ENCODE measurements around the gene CHST7. TPM values are rescaled to one million over a fixed set of nuclear protein-coding genes. Genes with fewer than 3 reads are reported as not detected.

The CHST7 gene
- total RNA-seq, 3 donors from 2014 or later, result 8.3 to 10.4 (median 9.6) TPM

- ATAC-seq (peak in 1 of 2 donors; percentile 8), DNase-seq (no peak)
- Mint-ChIP-seq H3K27me3 (ENCODE audit: low read depth) (no peaks in the 10 kb centered on the region), H3K9me3 (no peaks in the 10 kb centered on the region), H3K4me3 (no peak overlapping the region), H3K36me3 (ENCODE audit: insufficient read depth) (no peaks in the 10 kb centered on the region), H3K4me1 (ENCODE audit: low read depth) (peaks cover 30% of the 10 kb centered on the region)
Observed at GRCh38 chrX:46610070-46610658, 36.6 kb downstream of the CHST7 start.

- DNase-seq (no peak), ATAC-seq (peak; percentile 48 to 53)
- peaks cover 30% of the 10 kb centered on the region for H3K4me1 Mint-ChIP-seq (ENCODE audit: low read depth)
- H3K9me3 Mint-ChIP-seq, result no peaks in the 10 kb centered on the region
- H3K36me3 Mint-ChIP-seq (ENCODE audit: insufficient read depth), result no peaks in the 10 kb centered on the region
- H3K4me3 Mint-ChIP-seq, result peak overlapping the region; percentile 37
- H3K27me3 Mint-ChIP-seq (ENCODE audit: low read depth), result no peaks in the 10 kb centered on the region
Observed at GRCh38 chrX:46611658-46612362, 38.2 kb downstream of the CHST7 start.

GRCh38 chrX:46617906-46618305 is 44.3 kb downstream of the CHST7 start:
- no peak for ATAC-seq
- Mint-ChIP-seq H3K36me3 (ENCODE audit: insufficient read depth) (peaks cover 7% of the 10 kb centered on the region), H3K4me3 (no peak overlapping the region)

GRCh38 chrX:46618947-46619346 is 45.4 kb downstream of the CHST7 start:
- Mint-ChIP-seq H3K36me3 (ENCODE audit: insufficient read depth) (peaks cover 7% of the 10 kb centered on the region), H3K27me3 (ENCODE audit: low read depth) (no peaks in the 10 kb centered on the region), H3K9me3 (no peaks in the 10 kb centered on the region), H3K4me1 (ENCODE audit: low read depth) (peaks cover 6% of the 10 kb centered on the region), H3K4me3 (no peak overlapping the region)
- ATAC-seq (no peak), DNase-seq (no peak)

More at GRCh38 chrX:46617906-46618305, 44.3 kb downstream of the CHST7 start:
- H3K27me3 Mint-ChIP-seq (ENCODE audit: low read depth), result no peaks in the 10 kb centered on the region
- no peaks in the 10 kb centered on the region for H3K9me3 Mint-ChIP-seq
- DNase-seq, result no peak
- peaks cover 12% of the 10 kb centered on the region for H3K4me1 Mint-ChIP-seq (ENCODE audit: low read depth)

- H3K36me3 Mint-ChIP-seq (ENCODE audit: insufficient read depth), result peaks cover 7% of the 10 kb centered on the region
- no peak for DNase-seq
- no peaks in the 10 kb centered on the region for H3K27me3 Mint-ChIP-seq (ENCODE audit: low read depth)
- no peaks in the 10 kb centered on the region for H3K9me3 Mint-ChIP-seq
- peaks cover 6% of the 10 kb centered on the region for H3K4me1 Mint-ChIP-seq (ENCODE audit: low read depth)
- no peak for ATAC-seq
- H3K4me3 Mint-ChIP-seq, result no peak overlapping the region
Observed at GRCh38 chrX:46620505-46620904, 46.9 kb downstream of the CHST7 start.

- H3K4me3 Mint-ChIP-seq, result no peak overlapping the region
- peaks cover 8% of the 10 kb centered on the region for H3K4me1 Mint-ChIP-seq (ENCODE audit: low read depth)
- ATAC-seq, result no peak
- no peak for DNase-seq
- peaks cover 7% of the 10 kb centered on the region for H3K36me3 Mint-ChIP-seq (ENCODE audit: insufficient read depth)
- no peaks in the 10 kb centered on the region for H3K27me3 Mint-ChIP-seq (ENCODE audit: low read depth)
- no peaks in the 10 kb centered on the region for H3K9me3 Mint-ChIP-seq
Observed at GRCh38 chrX:46621572-46621971, 48.0 kb downstream of the CHST7 start.

- Mint-ChIP-seq H3K27me3 (ENCODE audit: low read depth) (no peaks in the 10 kb centered on the region), H3K36me3 (ENCODE audit: insufficient read depth) (peaks cover 3% of the 10 kb centered on the region), H3K4me3 (no peak overlapping the region), H3K4me1 (ENCODE audit: low read depth) (peaks cover 24% of the 10 kb centered on the region), H3K9me3 (no peaks in the 10 kb centered on the region)
- DNase-seq (no peak), ATAC-seq (no peak)
Observed at GRCh38 chrX:46624090-46624786, 50.7 kb downstream of the CHST7 start.

- peaks cover 5% of the 10 kb centered on the region for H3K36me3 Mint-ChIP-seq (ENCODE audit: insufficient read depth)
- no peak for DNase-seq
- H3K4me1 Mint-ChIP-seq (ENCODE audit: low read depth), result peaks cover 29% of the 10 kb centered on the region
- no peaks in the 10 kb centered on the region for H3K27me3 Mint-ChIP-seq (ENCODE audit: low read depth)
- peak; percentile 66 to 68 for ATAC-seq
- H3K4me3 Mint-ChIP-seq, result no peak overlapping the region
- no peaks in the 10 kb centered on the region for H3K9me3 Mint-ChIP-seq
Observed at GRCh38 chrX:46626566-46626965, 53.0 kb downstream of the CHST7 start.

- ATAC-seq, result no peak
- DNase-seq, result no peak
- Mint-ChIP-seq H3K36me3 (ENCODE audit: insufficient read depth) (peaks cover 8% of the 10 kb centered on the region), H3K4me1 (ENCODE audit: low read depth) (peaks cover 29% of the 10 kb centered on the region), H3K9me3 (no peaks in the 10 kb centered on the region), H3K4me3 (no peak overlapping the region), H3K27me3 (ENCODE audit: low read depth) (no peaks in the 10 kb centered on the region)
Observed at GRCh38 chrX:46627062-46627461, 53.5 kb downstream of the CHST7 start.

- H3K4me3 Mint-ChIP-seq, result no peak overlapping the region
- DNase-seq (no peak), ATAC-seq (no peak)
- H3K36me3 Mint-ChIP-seq (ENCODE audit: insufficient read depth), result peaks cover 8% of the 10 kb centered on the region
- no peaks in the 10 kb centered on the region for H3K27me3 Mint-ChIP-seq (ENCODE audit: low read depth)
- H3K9me3 Mint-ChIP-seq, result no peaks in the 10 kb centered on the region
- H3K4me1 Mint-ChIP-seq (ENCODE audit: low read depth), result peaks cover 29% of the 10 kb centered on the region
Observed at GRCh38 chrX:46627711-46628419, 54.3 kb downstream of the CHST7 start.

- no peak overlapping the region for H3K4me3 Mint-ChIP-seq
- no peaks in the 10 kb centered on the region for H3K9me3 Mint-ChIP-seq
- peak; percentile 72 to 74 for ATAC-seq
- peaks cover 29% of the 10 kb centered on the region for H3K4me1 Mint-ChIP-seq (ENCODE audit: low read depth)
- no peak for DNase-seq
- peaks cover 8% of the 10 kb centered on the region for H3K36me3 Mint-ChIP-seq (ENCODE audit: insufficient read depth)
- no peaks in the 10 kb centered on the region for H3K27me3 Mint-ChIP-seq (ENCODE audit: low read depth)
Observed at GRCh38 chrX:46628460-46629371, 55.2 kb downstream of the CHST7 start.

GRCh38 chrX:46630141-46630540 is 56.6 kb downstream of the CHST7 start:
- no peak for DNase-seq
- Mint-ChIP-seq H3K4me1 (ENCODE audit: low read depth) (peaks cover 37% of the 10 kb centered on the region), H3K36me3 (ENCODE audit: insufficient read depth) (peaks cover 10% of the 10 kb centered on the region), H3K4me3 (no peak overlapping the region), H3K9me3 (no peaks in the 10 kb centered on the region), H3K27me3 (ENCODE audit: low read depth) (no peaks in the 10 kb centered on the region)
- no peak for ATAC-seq

GRCh38 chrX:46634577-46634976 is 61.0 kb downstream of the CHST7 start:
- peaks cover 34% of the 10 kb centered on the region for H3K4me1 Mint-ChIP-seq (ENCODE audit: low read depth)
- H3K4me3 Mint-ChIP-seq, result no peak overlapping the region
- peaks cover 11% of the 10 kb centered on the region for H3K36me3 Mint-ChIP-seq (ENCODE audit: insufficient read depth)
- ATAC-seq (no peak), DNase-seq (no peak)
- H3K27me3 Mint-ChIP-seq (ENCODE audit: low read depth), result no peaks in the 10 kb centered on the region
- H3K9me3 Mint-ChIP-seq, result no peaks in the 10 kb centered on the region

All from activated T-cell treated with anti-CD3 and anti-CD28 coated beads, Interleukin-2, amount 50 U/mL, for 4 hours (primary cell).